ENCODE measurements around the gene MXD1.

DNA sequence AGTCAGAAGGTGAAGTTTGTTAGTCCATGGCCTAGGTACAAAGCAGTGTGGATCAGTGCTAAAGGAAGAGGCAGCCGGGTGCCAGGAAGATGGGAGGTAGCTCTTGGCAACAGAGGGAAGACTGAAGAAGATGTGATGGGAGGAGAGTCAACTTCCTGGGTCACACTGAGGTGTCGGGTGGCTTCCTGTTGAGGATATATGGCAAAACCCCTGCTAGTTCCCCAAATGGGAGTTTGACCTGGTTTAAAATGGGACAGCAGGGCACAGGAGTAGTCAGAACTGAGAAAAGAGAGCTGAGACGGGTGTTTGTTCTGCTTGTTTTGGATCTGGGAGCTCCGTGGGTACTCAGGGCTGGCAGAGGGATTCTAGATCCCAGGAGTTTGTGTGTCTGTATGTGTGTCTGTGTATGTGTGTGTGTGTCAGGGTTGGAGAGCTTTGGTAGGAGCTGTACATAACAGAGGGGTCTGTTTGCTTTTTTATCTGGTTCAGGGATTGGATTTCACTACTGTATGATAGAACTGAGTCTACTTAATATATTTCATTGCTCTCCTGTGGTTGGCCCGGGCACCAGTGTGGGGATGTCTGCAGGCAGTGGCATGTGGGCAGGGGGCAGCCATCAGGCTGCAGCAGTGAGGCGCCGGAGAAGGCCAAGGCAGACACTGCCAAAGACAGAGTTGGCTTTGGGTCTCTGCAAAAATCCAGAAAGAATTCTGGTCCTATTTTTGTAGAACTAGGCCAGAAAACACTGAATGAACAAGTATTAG, 17.1 kb downstream of the MXD1 start:
- TF ChIP-seq, protein P1, sequence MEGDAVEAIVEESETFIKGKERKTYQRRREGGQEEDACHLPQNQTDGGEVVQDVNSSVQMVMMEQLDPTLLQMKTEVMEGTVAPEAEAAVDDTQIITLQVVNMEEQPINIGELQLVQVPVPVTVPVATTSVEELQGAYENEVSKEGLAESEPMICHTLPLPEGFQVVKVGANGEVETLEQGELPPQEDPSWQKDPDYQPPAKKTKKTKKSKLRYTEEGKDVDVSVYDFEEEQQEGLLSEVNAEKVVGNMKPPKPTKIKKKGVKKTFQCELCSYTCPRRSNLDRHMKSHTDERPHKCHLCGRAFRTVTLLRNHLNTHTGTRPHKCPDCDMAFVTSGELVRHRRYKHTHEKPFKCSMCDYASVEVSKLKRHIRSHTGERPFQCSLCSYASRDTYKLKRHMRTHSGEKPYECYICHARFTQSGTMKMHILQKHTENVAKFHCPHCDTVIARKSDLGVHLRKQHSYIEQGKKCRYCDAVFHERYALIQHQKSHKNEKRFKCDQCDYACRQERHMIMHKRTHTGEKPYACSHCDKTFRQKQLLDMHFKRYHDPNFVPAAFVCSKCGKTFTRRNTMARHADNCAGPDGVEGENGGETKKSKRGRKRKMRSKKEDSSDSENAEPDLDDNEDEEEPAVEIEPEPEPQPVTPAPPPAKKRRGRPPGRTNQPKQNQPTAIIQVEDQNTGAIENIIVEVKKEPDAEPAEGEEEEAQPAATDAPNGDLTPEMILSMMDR (IDR thresholded peaks at IDR 0.05), result no peak
- TF ChIP-seq POLR2A (IDR thresholded peaks at IDR 0.05), result no peak
